Keratinocyte (primary cell): Measurements from ENCODE around the gene CDC42. TPM values are rescaled to one million over a fixed set of nuclear protein-coding genes. Genes with fewer than 3 reads are reported as not detected.

Experiments
- DNase-seq: peaks from one replicate; pipeline ENCODE4 v3.0.0-alpha.2; 2011; ENCODE audit warnings: low read depth, missing footprints, low spot score
- FAIRE-seq: peaks from 2 replicates; lab custom pipeline; 2011; peaks lifted over from hg19 to GRCh38; lab: Jason Lieb, UNC
- H2AFZ ChIP-seq: 2 replicates; pipeline ENCODE4 v1.6.0; 2012; ENCODE audit warnings: low read length, control low read depth, inconsistent platforms; ENCODE audit not compliant: control insufficient read depth
- H3K27ac ChIP-seq: 2 replicates; pipeline ENCODE4 v1.5.1; 2011; ENCODE audit warnings: low read length; ENCODE audit not compliant: control insufficient read depth, insufficient read depth
- H3K27me3 ChIP-seq: 3 replicates; pipeline ENCODE4 v1.6.0; 2011; ENCODE audit warnings: low read length; ENCODE audit not compliant: control insufficient read depth, insufficient read depth; ENCODE audit errors: extremely low read depth
- H3K36me3 ChIP-seq, 2 experiments: 2 replicates in 1 of 2; 3 replicates in 1 of 2; pipeline ENCODE4 v1.5.1; 2011; ENCODE audit warnings: low read length in 2 of 2, mild to moderate bottlenecking in 1 of 2; ENCODE audit not compliant: control insufficient read depth in 2 of 2, insufficient read depth in 2 of 2; ENCODE audit errors: extremely low read depth in 1 of 2
- H3K4me1 ChIP-seq: 3 replicates; pipeline ENCODE4 v1.5.1; 2011; ENCODE audit warnings: low read length; ENCODE audit not compliant: control insufficient read depth, insufficient read depth; ENCODE audit errors: extremely low read depth
- H3K4me2 ChIP-seq: 3 replicates; pipeline ENCODE4 v1.6.0; 2011; ENCODE audit warnings: low read depth, low read length; ENCODE audit not compliant: control insufficient read depth, insufficient read depth; ENCODE audit errors: extremely low read depth
- H3K4me3 ChIP-seq, 3 experiments: fragments of 200-600 bp in 1 of 3; sonication (generic) in 1 of 3; 2 replicates in 2 of 3; 3 replicates in 1 of 3; pipeline ENCODE4 v1.5.1; 2011 to 2016; ENCODE audit warnings: low read length in 3 of 3, mild to moderate bottlenecking in 3 of 3, control low read depth in 2 of 3, inconsistent platforms in 1 of 3, low read depth in 1 of 3, mixed read lengths in 1 of 3, mixed run types in 1 of 3, moderate library complexity in 1 of 3; ENCODE audit not compliant: control insufficient read depth in 2 of 3, insufficient read depth in 2 of 3; ENCODE audit errors: extremely low read depth in 1 of 3
- H3K79me2 ChIP-seq: 2 replicates; pipeline ENCODE4 v1.6.0; 2012; ENCODE audit warnings: low read length; ENCODE audit not compliant: control insufficient read depth, insufficient read depth
- H3K9ac ChIP-seq: 3 replicates; pipeline ENCODE4 v1.6.0; 2011; ENCODE audit warnings: low read length; ENCODE audit not compliant: control insufficient read depth, insufficient read depth; ENCODE audit errors: extremely low read depth
- H3K9me1 ChIP-seq: 3 replicates; pipeline ENCODE4 v1.6.0; 2011; ENCODE audit warnings: low read length; ENCODE audit not compliant: control insufficient read depth, insufficient read depth; ENCODE audit errors: extremely low read depth
- H3K9me3 ChIP-seq: 2 replicates; pipeline ENCODE4 v1.5.1; 2012; ENCODE audit warnings: low read depth, low read length; ENCODE audit not compliant: control insufficient read depth
- H4K20me1 ChIP-seq: 3 replicates; pipeline ENCODE4 v1.6.0; 2011; ENCODE audit warnings: low read length; ENCODE audit not compliant: control insufficient read depth, insufficient read depth; ENCODE audit errors: extremely low read depth
- CTCF ChIP-seq, 3 experiments: IDR thresholded peaks in 1 of 3; conservative IDR thresholded peaks in 1 of 3; optimal IDR thresholded peaks in 1 of 3; 2 replicates in 2 of 3; 3 replicates in 1 of 3; pipeline versions ENCODE3 to v1.5.1; 2011; ENCODE audit warnings: low read length in 3 of 3, mild to moderate bottlenecking in 3 of 3, moderate library complexity in 2 of 3, control low read depth in 1 of 3, inconsistent platforms in 1 of 3; ENCODE audit not compliant: insufficient read depth in 2 of 3; ENCODE audit errors: extremely low read depth in 1 of 3
- EZH2 ChIP-seq: IDR thresholded peaks from one replicate; pipeline ENCODE4 v1.6.1; 2012; ENCODE audit warnings: inconsistent platforms, mild to moderate bottlenecking, low read length, moderate library complexity
- dilution Hi-C: fragments of 300-500 bp; cut with MboI; formaldehyde crosslinking; loops from one replicate; pipeline ENCODE4 v1.7.0; 2020; ENCODE audit warnings: low sequenced_read_pairs; ENCODE audit not compliant: extremely low pct_ligation_motif_present
- polyA plus RNA-seq, 5 experiments: library from polyadenylated mRNA; depleted of rRNA in 3 of 5; stranded (reverse) in 3 of 5; stranded (forward) in 1 of 5; unstranded in 1 of 5; fragments of >200 nt; gene quantifications; 1 replicate in 1 of 5; 2 replicates in 3 of 5; 3 replicates in 1 of 5; pipeline versions ENCODE4 v1.2.1 to v1.2.3, GENCODE V29; 2011 to 2012; ENCODE audit warnings: missing spikeins in 2 of 5, low read depth in 1 of 5, low replicate concordance in 1 of 5

The CDC42 gene
- polyA plus RNA-seq, 1 donor (not counting 4 experiments of a cell fraction or from before 2014, with no cell fraction given) = 499 TPM

- DNase-seq (no peak), FAIRE-seq (no peak)
- Histone ChIP-seq H2AFZ (no peak overlapping the region), H3K9me1 (no peaks in the 10 kb centered on the region), H3K4me1 (peaks cover 15% of the 10 kb centered on the region), H3K27ac (no peak overlapping the region), H3K79me2 (peaks cover 21% of the 10 kb centered on the region), H3K9me3 (peaks cover 2% of the 10 kb centered on the region), H3K36me3 (peaks cover 0 to 4% of the 10 kb centered on the region in 2 experiments), H4K20me1 (peaks cover 15% of the 10 kb centered on the region), H3K27me3 (no peaks in the 10 kb centered on the region), H3K4me2 (no peak overlapping the region), H3K4me3 (no peak overlapping the region), H3K9ac (no peak overlapping the region)
- dilution Hi-C loops = no loop called here
- TF ChIP-seq CTCF (optimal IDR thresholded peaks at IDR 0.05 in 1 of 3, IDR thresholded peaks at IDR 0.05 in 1 of 3, conservative IDR thresholded peaks at IDR 0.05 in 1 of 3; ENCODE audit: extremely low read depth in 1 of 3, insufficient read depth in 2 of 3, low read length in 3 of 3) = no peak
- TF ChIP-seq EZH2 = no peak
These were observed 2.2 kb upstream of the CDC42 start for GRCh38 chr1:22050330-22050729.

- Histone ChIP-seq H3K9me3 (no peaks in the 10 kb centered on the region), H2AFZ (no peak overlapping the region), H4K20me1 (peaks cover 25% of the 10 kb centered on the region), H3K4me3 (no peak overlapping the region), H3K9me1 (no peaks in the 10 kb centered on the region), H3K79me2 (peaks cover 34% of the 10 kb centered on the region), H3K36me3 (peaks cover 0 to 10% of the 10 kb centered on the region in 2 experiments), H3K27ac (no peak overlapping the region), H3K9ac (no peak overlapping the region), H3K27me3 (no peaks in the 10 kb centered on the region), H3K4me2 (peak overlapping the region; percentile 67), H3K4me1 (peaks cover 23% of the 10 kb centered on the region)
- FAIRE-seq (no peak), DNase-seq (no peak)
- TF ChIP-seq EZH2 (no peak), CTCF (optimal IDR thresholded peaks at IDR 0.05 in 1 of 3, IDR thresholded peaks at IDR 0.05 in 1 of 3, conservative IDR thresholded peaks at IDR 0.05 in 1 of 3; ENCODE audit: extremely low read depth in 1 of 3, insufficient read depth in 2 of 3, low read length in 3 of 3) (no peak)
- dilution Hi-C loops = no loop called here
These were observed 848 bp upstream of the CDC42 start for GRCh38 chr1:22051607-22052114.
